ENCODE measurements around the gene PYURF.
"Not testable (repeated sequence)": the region's sequence is repeated elsewhere in the genome, so short reads cannot be mapped to it uniquely, and the experiment has no call there.

The PYURF gene

DNA sequence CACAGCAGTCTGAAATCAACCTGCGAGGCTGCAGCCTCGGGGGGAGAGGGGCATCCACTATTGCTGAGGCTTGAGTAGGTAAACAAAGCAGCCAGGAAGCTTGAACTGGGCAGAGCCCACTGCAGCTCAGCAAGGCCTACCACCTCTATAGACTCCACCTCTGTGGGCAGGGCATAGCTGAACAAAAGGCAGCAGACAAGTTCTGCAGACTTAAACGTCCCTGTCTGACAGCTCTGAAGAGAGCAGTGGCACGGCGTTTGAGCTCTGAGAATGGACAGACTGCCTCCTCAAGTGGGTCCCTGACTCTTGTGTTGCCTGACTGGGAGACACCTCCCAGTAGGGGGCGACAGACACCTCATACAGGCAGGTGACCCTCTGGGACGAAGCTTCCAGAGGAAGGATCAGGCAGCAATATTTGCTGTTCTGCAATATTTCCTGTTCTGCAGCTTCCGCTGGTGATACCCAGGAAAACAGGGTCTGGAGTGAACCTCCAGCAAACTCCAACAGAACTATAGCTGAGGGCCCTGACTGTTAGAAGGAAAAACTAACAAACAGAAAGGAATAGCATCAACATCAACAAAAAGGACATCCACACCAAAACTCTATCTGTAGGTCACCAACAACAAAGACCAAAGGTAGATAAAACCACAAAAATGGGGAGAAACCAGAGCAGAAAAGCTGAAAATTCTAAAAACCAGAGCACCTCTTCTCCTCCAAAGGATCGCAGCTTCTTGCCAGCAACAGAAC, 15.9 kb upstream of the PYURF start:
- peaks cover 11% of the 10 kb centered on the region for H3K4me1 ChIP-seq (ENCODE audit: insufficient read depth, poor library complexity, severe bottlenecking)
- not testable (repeated sequence) for H3K9me3 ChIP-seq (ENCODE audit: severe bottlenecking); H3K36me3 ChIP-seq (ENCODE audit: low read depth); H3K27me3 ChIP-seq (ENCODE audit: insufficient read depth, poor library complexity, severe bottlenecking); H3K4me3 ChIP-seq (ENCODE audit: severe bottlenecking); ATAC-seq (ENCODE audit: low read depth); H3K27ac ChIP-seq (ENCODE audit: poor library complexity, severe bottlenecking)
- peak; percentile 62 for DNase-seq (ENCODE audit: low spot score)
- TF ChIP-seq, protein P1, sequence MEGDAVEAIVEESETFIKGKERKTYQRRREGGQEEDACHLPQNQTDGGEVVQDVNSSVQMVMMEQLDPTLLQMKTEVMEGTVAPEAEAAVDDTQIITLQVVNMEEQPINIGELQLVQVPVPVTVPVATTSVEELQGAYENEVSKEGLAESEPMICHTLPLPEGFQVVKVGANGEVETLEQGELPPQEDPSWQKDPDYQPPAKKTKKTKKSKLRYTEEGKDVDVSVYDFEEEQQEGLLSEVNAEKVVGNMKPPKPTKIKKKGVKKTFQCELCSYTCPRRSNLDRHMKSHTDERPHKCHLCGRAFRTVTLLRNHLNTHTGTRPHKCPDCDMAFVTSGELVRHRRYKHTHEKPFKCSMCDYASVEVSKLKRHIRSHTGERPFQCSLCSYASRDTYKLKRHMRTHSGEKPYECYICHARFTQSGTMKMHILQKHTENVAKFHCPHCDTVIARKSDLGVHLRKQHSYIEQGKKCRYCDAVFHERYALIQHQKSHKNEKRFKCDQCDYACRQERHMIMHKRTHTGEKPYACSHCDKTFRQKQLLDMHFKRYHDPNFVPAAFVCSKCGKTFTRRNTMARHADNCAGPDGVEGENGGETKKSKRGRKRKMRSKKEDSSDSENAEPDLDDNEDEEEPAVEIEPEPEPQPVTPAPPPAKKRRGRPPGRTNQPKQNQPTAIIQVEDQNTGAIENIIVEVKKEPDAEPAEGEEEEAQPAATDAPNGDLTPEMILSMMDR (IDR thresholded peaks at IDR 0.05; ENCODE audit: poor library complexity, severe bottlenecking), result peak; percentile 72

DNA sequence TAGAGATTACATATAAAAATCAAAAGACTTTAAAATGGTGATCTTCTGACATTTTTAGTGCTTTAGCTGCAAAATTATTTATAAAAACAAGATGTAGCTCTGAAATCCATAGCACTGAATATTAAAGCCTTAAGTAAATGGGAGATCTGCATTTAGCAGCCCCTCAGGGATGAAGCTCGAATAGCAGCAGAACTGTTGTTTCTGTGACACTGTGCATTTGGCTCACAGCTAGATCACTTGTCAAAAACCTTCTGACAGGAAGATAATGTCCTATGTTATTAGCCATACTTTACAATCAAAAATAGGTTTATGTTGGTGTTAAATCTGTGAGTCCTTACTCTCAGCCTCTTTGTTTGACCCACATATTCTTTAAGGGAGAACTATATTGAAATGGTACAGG, 14.1 kb upstream of the PYURF start:
- TF ChIP-seq, protein P1 (IDR thresholded peaks at IDR 0.05; ENCODE audit: poor library complexity, severe bottlenecking), result no peak
- H3K9me3 ChIP-seq (ENCODE audit: severe bottlenecking), result no peaks in the 10 kb centered on the region
- ATAC-seq (ENCODE audit: low read depth), result no peak

DNA sequence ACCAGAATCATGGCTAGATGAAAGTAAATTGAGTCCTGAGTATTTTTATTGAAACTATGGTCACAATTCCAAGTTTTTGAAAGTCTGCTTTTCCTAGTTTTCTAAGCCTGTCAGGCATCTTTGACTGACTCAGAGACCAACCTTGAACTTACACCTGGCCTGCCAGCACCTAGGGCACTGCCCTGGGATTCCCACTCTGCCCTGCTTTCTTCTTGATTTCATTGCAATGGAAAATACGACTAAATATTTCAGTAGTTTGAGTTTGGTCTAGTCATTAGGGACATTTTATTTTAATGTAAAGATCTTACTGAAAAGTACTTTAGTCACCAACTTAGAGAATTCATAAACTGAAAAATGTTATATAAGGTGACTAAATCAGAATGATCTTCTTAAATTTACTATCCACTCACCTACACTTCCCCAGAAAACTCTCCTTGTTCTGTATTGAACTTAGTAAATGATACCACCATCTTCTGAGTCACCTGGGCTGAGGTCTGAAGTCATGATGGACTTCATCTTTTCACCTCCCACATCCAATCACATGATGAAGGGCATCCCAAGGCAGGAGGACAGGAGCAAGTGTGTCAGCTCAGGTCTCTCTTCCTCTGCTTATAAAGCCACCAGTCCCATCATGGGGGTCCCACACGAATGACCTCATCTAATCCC, 11.6 kb upstream of the PYURF start:
- DNase-seq (ENCODE audit: low spot score), result no peak
- no peaks in the 10 kb centered on the region for H3K36me3 ChIP-seq (ENCODE audit: low read depth)
- H3K27me3 ChIP-seq (ENCODE audit: insufficient read depth, poor library complexity, severe bottlenecking), result no peaks in the 10 kb centered on the region
- ATAC-seq (ENCODE audit: low read depth), result no peak
- H3K27ac ChIP-seq (ENCODE audit: poor library complexity, severe bottlenecking), result peak overlapping the region; percentile 97
- H3K4me1 ChIP-seq (ENCODE audit: insufficient read depth, poor library complexity, severe bottlenecking), result peaks cover 36% of the 10 kb centered on the region
- H3K9me3 ChIP-seq (ENCODE audit: severe bottlenecking), result no peaks in the 10 kb centered on the region
- H3K4me3 ChIP-seq (ENCODE audit: severe bottlenecking), result no peak overlapping the region
- TF ChIP-seq, protein P1 (IDR thresholded peaks at IDR 0.05; ENCODE audit: poor library complexity, severe bottlenecking), result no peak

More for the DNA sequence above, 14.1 kb upstream of the PYURF start:
- no peak for DNase-seq (ENCODE audit: low spot score)
- H3K4me1 ChIP-seq (ENCODE audit: insufficient read depth, poor library complexity, severe bottlenecking), result peaks cover 26% of the 10 kb centered on the region
- no peaks in the 10 kb centered on the region for H3K36me3 ChIP-seq (ENCODE audit: low read depth)
- no peaks in the 10 kb centered on the region for H3K27me3 ChIP-seq (ENCODE audit: insufficient read depth, poor library complexity, severe bottlenecking)
- H3K27ac ChIP-seq (ENCODE audit: poor library complexity, severe bottlenecking), result no peak overlapping the region
- no peak overlapping the region for H3K4me3 ChIP-seq (ENCODE audit: severe bottlenecking)

DNA sequence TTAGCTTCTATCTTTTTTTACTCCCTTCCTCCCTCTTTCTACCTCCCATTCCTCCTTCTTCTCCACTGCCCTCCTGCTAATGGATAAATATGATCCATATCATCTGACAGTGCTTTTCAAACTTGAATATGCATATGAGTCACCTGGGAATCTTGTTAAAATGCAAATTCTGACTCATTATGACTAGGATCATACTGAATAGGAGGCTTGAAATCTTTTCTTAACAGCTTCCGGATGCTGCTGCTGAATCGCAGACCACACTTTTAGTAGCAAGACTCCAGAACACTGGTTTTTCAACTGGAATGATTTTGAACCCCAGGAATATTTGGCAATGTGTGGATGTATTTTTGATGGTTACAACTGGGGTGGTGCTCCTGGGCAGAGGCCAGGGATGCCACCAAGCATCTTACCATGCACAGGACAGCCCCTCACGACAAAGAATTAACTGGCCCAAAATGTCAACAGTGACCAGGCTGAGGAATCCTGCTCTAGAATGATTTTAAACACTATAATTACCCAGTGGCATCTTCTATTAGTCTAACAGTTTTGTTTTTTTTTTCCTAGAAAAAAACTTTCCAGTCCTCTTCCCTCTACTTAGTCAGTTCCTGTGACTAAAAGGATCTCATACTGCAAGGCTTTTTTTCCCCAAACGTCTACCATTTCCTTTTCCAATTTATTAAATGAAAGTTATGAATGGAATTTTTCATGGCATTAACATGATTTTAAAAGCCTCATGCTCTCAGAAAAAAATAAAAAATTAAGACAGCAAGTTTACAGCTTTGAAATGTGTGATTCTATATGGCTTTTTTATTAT, 10.6 kb upstream of the PYURF start:
- peak overlapping the region; percentile 97 for H3K27ac ChIP-seq (ENCODE audit: poor library complexity, severe bottlenecking)
- H3K9me3 ChIP-seq (ENCODE audit: severe bottlenecking), result no peaks in the 10 kb centered on the region

More for the DNA sequence above, 10.6 kb upstream of the PYURF start:
- TF ChIP-seq, protein P1 (IDR thresholded peaks at IDR 0.05; ENCODE audit: poor library complexity, severe bottlenecking), result no peak
- ATAC-seq (ENCODE audit: low read depth) (peak; percentile 89), DNase-seq (ENCODE audit: low spot score) (no peak)
- no peaks in the 10 kb centered on the region for H3K27me3 ChIP-seq (ENCODE audit: insufficient read depth, poor library complexity, severe bottlenecking)
- peaks cover 36% of the 10 kb centered on the region for H3K4me1 ChIP-seq (ENCODE audit: insufficient read depth, poor library complexity, severe bottlenecking)
- H3K36me3 ChIP-seq (ENCODE audit: low read depth), result no peaks in the 10 kb centered on the region
- no peak overlapping the region for H3K4me3 ChIP-seq (ENCODE audit: severe bottlenecking)
